A549 (cell line): ENCODE results near the gene PGAM1. TPM values are rescaled to one million over a fixed set of nuclear protein-coding genes. Genes with fewer than 3 reads are reported as not detected.

ENCODE experiments used
- ATAC-seq, 2 experiments: fragments of 200-7000 bp in 1 of 2; fragments of >200 bp in 1 of 2; cut with Nextera tagmentation in 1 of 2; cut with Tn5 transposase in 1 of 2; 3 replicates each; pipeline versions ENCODE4 v1.8.0 to v1.9.1; 2018 to 2020; ENCODE audit warnings: mild to moderate bottlenecking in 1 of 2, moderate library complexity in 1 of 2
- CTCF ChIA-PET: fragments of 300-600 bp; sonication (Branson Sonifier 250); formaldehyde crosslinking; extraction: SDS; loops from one replicate; lab custom pipeline; 2021; ENCODE audit warnings: antibody characterized with exemption, inconsistent platforms; lab: Yijun Ruan, JAX
- POLR2A ChIA-PET: fragments of 350-600 bp; formaldehyde crosslinking; extraction: SDS; loops from one replicate; lab custom pipeline; 2021; ENCODE audit warnings: antibody characterized with exemption, inconsistent platforms; lab: Yijun Ruan, JAX
- DNase-seq, 2 experiments: peaks; one replicate each; pipeline versions ENCODE4 v3.0.0 to v3.0.0-alpha.2; 2011 to 2016; ENCODE audit warnings: low read depth in 1 of 2, low spot score in 1 of 2
- FAIRE-seq: peaks from 2 replicates; lab custom pipeline; 2011; peaks lifted over from hg19 to GRCh38; lab: Jason Lieb, UNC
- H3K27ac ChIP-seq, 2 experiments: fragments of >200 bp; sonication (Bioruptor Twin); formaldehyde crosslinking; 3 replicates each; pipeline ENCODE4 v1.5.1; 2016 to 2017
- H3K4me1 ChIP-seq: fragments of >200 bp; sonication (Bioruptor Twin); formaldehyde crosslinking; 3 replicates; pipeline ENCODE4 v1.6.1; 2016
- H3K4me2 ChIP-seq: fragments of >200 bp; sonication (Bioruptor Twin); formaldehyde crosslinking; 3 replicates; pipeline ENCODE4 v1.6.1; 2016
- H3K4me3 ChIP-seq: fragments of >200 bp; sonication (Bioruptor Twin); formaldehyde crosslinking; 3 replicates; pipeline ENCODE4 v1.5.1; 2016
- H3K9me3 ChIP-seq: fragments of >200 bp; sonication (Bioruptor Twin); formaldehyde crosslinking; 3 replicates; pipeline ENCODE4 v1.6.1; 2016
- BCL3 ChIP-seq: fragments of >200 bp; sonication (Bioruptor Twin); formaldehyde crosslinking; IDR thresholded peaks from 3 replicates; pipeline ENCODE4 v1.6.1; 2016
- BHLHE40 ChIP-seq: IDR thresholded peaks from 2 replicates; pipeline ENCODE4 v1.6.1; 2012; ENCODE audit warnings: low read depth, low read length, inconsistent platforms
- CHD2 ChIP-seq: fragments of 150-350 bp; IDR thresholded peaks from 2 replicates; pipeline ENCODE4 v1.6.1; 2014; ENCODE audit warnings: low read length; ENCODE audit not compliant: partially characterized antibody
- CTCF ChIP-seq: fragments of >200 bp; sonication (Bioruptor Twin); formaldehyde crosslinking; IDR thresholded peaks from 3 replicates; pipeline ENCODE4 v1.5.1; 2016
- EHMT2 ChIP-seq: fragments of 200-600 bp; sonication (generic); IDR thresholded peaks from 2 replicates; pipeline ENCODE4 v1.6.1; 2016; ENCODE audit warnings: antibody characterized with exemption, low read depth, mild to moderate bottlenecking, moderate library complexity
- FOSL2 ChIP-seq, 2 experiments: fragments of 450-650 bp in 1 of 2; fragments of >200 bp in 1 of 2; sonication (Bioruptor Twin) in 1 of 2; formaldehyde crosslinking; IDR thresholded peaks; 2 replicates each; pipeline versions ENCODE4 v1.5.0 to v1.6.1; 2016 to 2020; ENCODE audit warnings: mild to moderate bottlenecking in 1 of 2, moderate library complexity in 1 of 2
- GATA3 ChIP-seq: IDR thresholded peaks from 2 replicates; pipeline ENCODE4 v1.6.1; 2012; ENCODE audit warnings: borderline replicate concordance
- HDAC2 ChIP-seq: fragments of 200-600 bp; sonication (generic); IDR thresholded peaks from 2 replicates; pipeline ENCODE4 v1.6.1; 2016
- HEYL ChIP-seq: fragments of 250-450 bp; sonication (Bioruptor Pico); IDR thresholded peaks from 2 replicates; pipeline ENCODE4 v1.8.0; 2021; ENCODE audit warnings: mild to moderate bottlenecking, moderate library complexity
- KDM1A ChIP-seq: fragments of 200-600 bp; sonication (generic); IDR thresholded peaks from 2 replicates; pipeline ENCODE4 v1.6.1; 2016; ENCODE audit warnings: low read depth, mild to moderate bottlenecking
- KDM5A ChIP-seq: fragments of 200-600 bp; sonication (generic); IDR thresholded peaks from 2 replicates; pipeline ENCODE4 v1.6.1; 2016; ENCODE audit warnings: antibody characterized with exemption, mild to moderate bottlenecking
- NFE2L2 ChIP-seq: fragments of 150-350 bp; conservative IDR thresholded peaks from 2 replicates; pipeline ENCODE4 v1.6.1; 2014; ENCODE audit warnings: low read length
- RAD21 ChIP-seq, 2 experiments: fragments of >200 bp in 1 of 2; sonication (Bioruptor Twin) in 1 of 2; formaldehyde crosslinking in 1 of 2; IDR thresholded peaks in 1 of 2; conservative IDR thresholded peaks in 1 of 2; 2 replicates in 1 of 2; 3 replicates in 1 of 2; pipeline ENCODE4 v1.6.1; 2012 to 2018; ENCODE audit warnings: inconsistent platforms in 1 of 2
- RCOR1 ChIP-seq: fragments of 150-350 bp; IDR thresholded peaks from 2 replicates; pipeline ENCODE4 v1.6.1; 2014; ENCODE audit warnings: antibody characterized with exemption, low read length, low read depth
- TFCP2L1 ChIP-seq: fragments of 250-450 bp; sonication (Bioruptor Pico); IDR thresholded peaks from 2 replicates; pipeline ENCODE4 v1.5.0; 2021; ENCODE audit warnings: mild to moderate bottlenecking
- TP53 ChIP-seq: fragments of 250-450 bp; sonication (Bioruptor Pico); IDR thresholded peaks from 2 replicates; pipeline ENCODE4 v1.5.0; 2021; ENCODE audit warnings: mild to moderate bottlenecking, moderate library complexity
- ZC3H11A ChIP-seq: fragments of 450-650 bp; IDR thresholded peaks from 2 replicates; pipeline ENCODE4 v1.6.1; 2014; ENCODE audit warnings: antibody characterized with exemption, mild to moderate bottlenecking
- ZFP36 ChIP-seq: fragments of 450-650 bp; IDR thresholded peaks from 2 replicates; pipeline ENCODE4 v1.6.1; 2014; ENCODE audit warnings: borderline replicate concordance; ENCODE audit not compliant: partially characterized antibody
- ZSCAN20 ChIP-seq: fragments of 250-450 bp; sonication (Bioruptor Pico); IDR thresholded peaks from 2 replicates; pipeline ENCODE4 v1.8.0; 2022; ENCODE audit warnings: mild to moderate bottlenecking, moderate library complexity
- WGBS: methylation state at CpG from one replicate; pipeline ENCODE4 v1.1.6; 2017; ENCODE audit errors: missing lambda C conversion rate; 5-methylcytosine and 5-hydroxymethylcytosine counted together
- polyA plus RNA-seq, 4 experiments: library from polyadenylated mRNA; depleted of rRNA in 3 of 4; stranded (reverse); fragments of >200 nt; fragmentation: RNase III in 1 of 4; extraction: RNeasy Plus Mini Kit Qiagen cat#74134 plus additional on column Dnase treatment in 1 of 4; gene quantifications; 2 replicates in 3 of 4; 3 replicates in 1 of 4; pipeline ENCODE4 v1.2.3, GENCODE V29; 2011 to 2017
- TF ChIP-seq, protein P1 (sequence below): IDR thresholded peaks from 2 replicates; pipeline ENCODE4 v1.6.1; 2012
- TF ChIP-seq, protein P2 (sequence below): IDR thresholded peaks from 2 replicates; pipeline ENCODE4 v1.6.1; 2012; ENCODE audit warnings: low read depth, borderline replicate concordance

Gene PGAM1
- polyA plus RNA-seq, 2 of the 4 experiments (the other 2 are of a cell fraction) = 459 to 557 TPM

GRCh38 chr10:97452352-97452751 is 26.4 kb downstream of the PGAM1 start:
- H3K4me2 ChIP-seq = no peak overlapping the region
- TF ChIP-seq RCOR1 (no peak), HDAC2 (no peak), EHMT2 (no peak), ZC3H11A (no peak), GATA3 (no peak), BCL3 (no peak), TFCP2L1 (CRISPR knock-in tag) (no peak), CTCF (no peak), ZFP36 (no peak), KDM5A (no peak), HEYL (no peak), FOSL2 (IDR thresholded peaks at IDR 0.05) (no peak), FOSL2 (CRISPR knock-in tag; IDR thresholded peaks at IDR 0.05) (no peak)
- TF ChIP-seq, protein P1, sequence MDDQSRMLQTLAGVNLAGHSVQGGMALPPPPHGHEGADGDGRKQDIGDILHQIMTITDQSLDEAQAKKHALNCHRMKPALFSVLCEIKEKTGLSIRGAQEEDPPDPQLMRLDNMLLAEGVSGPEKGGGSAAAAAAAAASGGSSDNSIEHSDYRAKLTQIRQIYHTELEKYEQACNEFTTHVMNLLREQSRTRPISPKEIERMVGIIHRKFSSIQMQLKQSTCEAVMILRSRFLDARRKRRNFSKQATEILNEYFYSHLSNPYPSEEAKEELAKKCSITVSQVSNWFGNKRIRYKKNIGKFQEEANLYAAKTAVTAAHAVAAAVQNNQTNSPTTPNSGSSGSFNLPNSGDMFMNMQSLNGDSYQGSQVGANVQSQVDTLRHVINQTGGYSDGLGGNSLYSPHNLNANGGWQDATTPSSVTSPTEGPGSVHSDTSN = no peak
- CTCF ChIA-PET = interaction anchor here (0.6 to 6.9 kb wide), 7 partner anchors 9 to 576 kb away, joined by 3 to 58 read pairs (median 6); no protein-coding TSS in a partner anchor
- FAIRE-seq (no peak), ATAC-seq (no peak), DNase-seq (no peak)
- WGBS = 84% methylated on average over 6 of the region's 6 CpGs
- peaks cover 14% of the 10 kb centered on the region; the same call in 2 of the 3 replicates for H3K4me1 ChIP-seq
- H3K4me3 ChIP-seq = no peak overlapping the region
- POLR2A ChIA-PET = no interaction called here
- no peak overlapping the region for H3K27ac ChIP-seq
- H3K9me3 ChIP-seq = no peaks in the 10 kb centered on the region

GRCh38 chr10:97454330-97455036 is 28.5 kb downstream of the PGAM1 start:
- no peak overlapping the region for H3K4me3 ChIP-seq
- no peak for DNase-seq
- FAIRE-seq = no peak
- H3K4me2 ChIP-seq = no peak overlapping the region
- no peaks in the 10 kb centered on the region for H3K4me1 ChIP-seq
- no peaks in the 10 kb centered on the region for H3K9me3 ChIP-seq
- ChIA-PET CTCF (interaction anchor here (0.5 to 6.9 kb wide), 8 partner anchors 9 to 158 kb away, joined by 3 to 58 read pairs (median 4); no protein-coding TSS in a partner anchor), POLR2A (interaction anchor here (1.1 kb wide), 1 partner anchor 10 kb away, joined by 4 read pairs; no protein-coding TSS in a partner anchor)
- peak in 1 of 2 experiments; percentile 16; a peak in 1 of 6 replicates for ATAC-seq
- no peak for TF ChIP-seq BHLHE40
- no peak for TF ChIP-seq KDM1A
- TF ChIP-seq RAD21 (conservative IDR thresholded peaks at IDR 0.05 in 1 of 2, IDR thresholded peaks at IDR 0.05 in 1 of 2) = no peak
- TF ChIP-seq CHD2 = no peak
- TF ChIP-seq ZSCAN20 (CRISPR knock-in tag) = no peak
- no peak for TF ChIP-seq TP53 (CRISPR knock-in tag)
- no peak for TF ChIP-seq NFE2L2
- TF ChIP-seq, protein P2, sequence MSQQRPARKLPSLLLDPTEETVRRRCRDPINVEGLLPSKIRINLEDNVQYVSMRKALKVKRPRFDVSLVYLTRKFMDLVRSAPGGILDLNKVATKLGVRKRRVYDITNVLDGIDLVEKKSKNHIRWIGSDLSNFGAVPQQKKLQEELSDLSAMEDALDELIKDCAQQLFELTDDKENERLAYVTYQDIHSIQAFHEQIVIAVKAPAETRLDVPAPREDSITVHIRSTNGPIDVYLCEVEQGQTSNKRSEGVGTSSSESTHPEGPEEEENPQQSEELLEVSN = no peak
- H3K27ac ChIP-seq = no peak overlapping the region
- 84% methylated on average over 3 of the region's 3 CpGs for WGBS
